ENCODE results near the gene CUTA.

CUTA gene

DNA sequence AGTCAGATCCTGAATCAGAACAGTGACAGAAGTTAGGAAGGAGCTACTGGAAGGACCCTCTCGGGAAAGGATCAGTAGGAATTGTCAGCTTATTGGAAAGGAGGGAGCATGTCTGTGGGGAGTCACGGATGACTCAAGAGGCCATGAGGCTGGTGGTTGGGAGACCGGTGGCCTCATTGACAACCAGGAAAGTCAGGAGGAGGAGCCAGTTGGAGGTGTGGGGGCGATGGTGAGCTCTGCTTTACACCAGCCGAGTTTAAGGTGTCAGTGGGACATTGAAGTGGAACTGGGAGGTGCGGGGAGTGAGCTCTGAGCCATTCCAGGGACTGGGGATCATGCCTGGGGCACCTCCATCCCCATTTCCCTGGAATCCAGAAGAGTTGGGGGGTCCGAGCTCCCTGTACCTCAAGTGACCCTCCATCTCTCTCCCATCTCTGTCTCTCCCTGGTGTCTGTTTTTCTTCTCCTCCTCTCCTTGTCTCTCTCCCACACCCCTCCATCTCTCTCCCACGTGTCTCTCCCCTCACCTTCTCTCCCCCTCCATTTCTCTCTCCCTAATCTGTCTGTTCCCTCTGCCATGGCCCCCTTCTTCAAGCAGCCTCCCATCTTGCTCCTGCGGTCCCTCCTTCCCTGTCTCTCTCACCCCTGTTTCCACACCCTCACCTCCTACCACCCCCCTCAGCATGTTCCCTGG is 22.2 kb upstream of the CUTA start:
- DNase-seq: no peak

- no peak for DNase-seq
Measured at GRCh38 chr6:33438978-33439594, 21.2 kb upstream of the CUTA start.

DNA sequence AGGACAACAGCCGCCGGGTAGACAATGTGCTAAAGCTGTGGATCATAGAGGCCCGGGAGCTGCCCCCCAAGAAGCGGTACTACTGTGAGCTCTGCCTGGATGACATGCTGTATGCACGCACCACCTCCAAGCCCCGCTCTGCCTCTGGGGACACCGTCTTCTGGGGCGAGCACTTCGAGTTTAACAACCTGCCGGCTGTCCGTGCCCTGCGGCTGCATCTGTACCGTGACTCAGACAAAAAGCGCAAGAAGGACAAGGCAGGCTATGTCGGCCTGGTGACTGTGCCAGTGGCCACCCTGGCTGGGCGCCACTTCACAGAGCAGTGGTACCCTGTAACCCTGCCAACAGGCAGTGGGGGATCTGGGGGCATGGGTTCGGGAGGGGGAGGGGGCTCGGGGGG is 19.8 kb upstream of the CUTA start:
- no peak for DNase-seq

DNA sequence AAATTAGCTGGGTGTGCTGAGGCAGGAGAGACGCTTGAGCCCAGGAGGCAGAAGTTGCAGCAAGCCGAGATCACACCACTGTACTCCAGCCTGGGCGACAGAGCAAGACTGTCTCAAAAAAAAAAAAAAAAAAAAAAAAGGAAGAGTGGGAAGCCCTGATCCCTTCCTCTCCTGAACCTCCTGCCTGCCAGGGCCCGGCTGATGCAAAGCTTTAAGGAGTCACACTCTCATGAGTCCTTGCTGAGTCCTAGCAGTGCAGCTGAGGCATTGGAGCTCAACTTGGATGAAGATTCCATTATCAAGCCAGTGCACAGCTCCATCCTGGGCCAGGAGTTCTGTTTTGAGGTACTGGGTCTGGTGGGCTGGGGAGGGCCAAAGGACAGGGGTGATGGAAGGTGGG is 17.1 kb upstream of the CUTA start:
- DNase-seq: no peak

GRCh38 chr6:33433544-33434191 is 15.8 kb upstream of the CUTA start:
- DNase-seq: no peak

DNA sequence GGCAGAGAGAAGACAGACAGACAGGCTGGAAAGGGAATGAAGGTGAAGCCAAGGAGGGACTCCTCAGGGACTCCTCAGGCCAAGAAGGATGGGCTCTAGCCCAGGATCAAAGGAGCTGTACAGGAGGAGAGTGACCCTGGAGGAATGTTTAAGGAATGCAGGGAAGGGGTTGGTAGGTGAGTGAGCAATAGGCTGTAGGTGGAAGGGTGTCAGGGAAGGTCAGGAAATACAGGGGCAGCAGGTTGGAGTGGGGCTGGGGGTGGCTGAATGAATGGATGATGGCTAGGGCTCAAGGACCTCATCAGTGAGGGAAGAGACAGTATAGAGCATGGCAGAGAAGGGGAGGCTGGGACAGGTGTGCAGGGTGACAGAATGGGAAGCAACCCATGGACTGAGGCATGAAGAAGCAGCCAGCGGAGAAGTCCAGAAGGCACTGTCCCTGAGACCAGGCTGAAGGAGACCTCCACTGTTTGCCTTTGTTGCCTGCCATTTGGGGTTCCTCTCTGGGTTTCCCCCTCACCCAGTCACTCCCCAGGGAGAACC is 15.2 kb upstream of the CUTA start:
- DNase-seq: no peak

GRCh38 chr6:33432546-33432945 is 14.6 kb upstream of the CUTA start:
- no peak for DNase-seq

DNA sequence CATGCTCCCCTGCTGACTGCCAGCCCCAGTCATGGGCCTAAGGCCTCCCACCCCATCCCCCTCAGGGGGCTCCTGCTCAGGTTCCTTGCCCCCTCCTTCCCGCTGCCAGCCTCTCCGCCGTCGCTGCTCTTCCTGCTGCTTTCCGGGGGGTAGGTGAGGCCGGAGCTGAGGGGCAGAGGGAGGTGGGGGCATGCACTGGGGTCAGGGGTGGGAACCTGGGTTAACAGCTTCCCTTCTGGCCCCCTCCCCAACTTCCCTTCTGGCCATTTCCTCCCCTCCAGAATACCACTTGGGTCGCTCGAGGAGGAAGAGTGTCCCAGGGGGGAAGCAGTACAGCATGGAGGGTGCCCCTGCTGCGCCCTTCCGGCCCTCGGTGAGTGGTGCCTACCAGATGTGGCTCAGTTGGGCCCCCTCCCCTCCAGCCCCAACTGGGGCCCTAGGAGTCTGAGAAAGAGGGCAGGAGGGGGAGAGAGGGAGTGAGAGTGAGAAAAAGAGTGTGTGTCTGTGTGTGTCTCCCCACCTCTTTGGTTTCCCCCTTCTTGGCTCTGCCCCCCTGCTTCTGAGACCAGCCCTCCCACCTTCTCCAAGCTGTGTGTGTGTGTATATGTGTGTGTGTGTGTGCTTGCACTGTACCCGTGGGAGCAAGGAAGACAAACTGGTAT is 14.1 kb upstream of the CUTA start:
- DNase-seq: no peak

GRCh38 chr6:33430991-33431879 is 13.3 kb upstream of the CUTA start:
- DNase-seq: peak in 54 of 56 donors; percentile 16 to 91 (median 77)

GRCh38 chr6:33430334-33430733 is 12.4 kb upstream of the CUTA start:
- no peak for DNase-seq

GRCh38 chr6:33429750-33430052 is 11.8 kb upstream of the CUTA start:
- DNase-seq: no peak

GRCh38 chr6:33428966-33429749 is 11.3 kb upstream of the CUTA start:
- peak in 1 of 56 donors; percentile 27 for DNase-seq

- DNase-seq: peak in 3 of 56 donors; percentile 27 to 75 (median 40)
Measured at GRCh38 chr6:33428224-33428965, 10.5 kb upstream of the CUTA start.

GRCh38 chr6:33427585-33428223 is 9.8 kb upstream of the CUTA start:
- peak in 38 of 56 donors; percentile 13 to 77 (median 36) for DNase-seq

- peak in 9 of 56 donors; percentile 25 to 55 (median 42) for DNase-seq
Measured at GRCh38 chr6:33426590-33427511, 8.9 kb upstream of the CUTA start.

- peak in 54 of 56 donors; percentile 32 to 86 (median 70) for DNase-seq
Measured at GRCh38 chr6:33425668-33426577, 8.0 kb upstream of the CUTA start.

Data from amygdala (tissue), 56 donors.